SH-SY5Y (cell line): ENCODE measurements around the gene MMP25.

Source experiments
- GATA2 ChIP-seq: IDR thresholded peaks from 2 replicates; pipeline ENCODE4 v1.6.1; 2011; ENCODE audit warnings: mild to moderate bottlenecking, low read depth, low read length
- GATA3 ChIP-seq: IDR thresholded peaks from 2 replicates; pipeline ENCODE4 v1.6.1; 2011; ENCODE audit warnings: low read depth, mild to moderate bottlenecking, low read length, moderate library complexity

Gene MMP25

GRCh38 chr16:3099732-3100499 lies 53.6 kb downstream of the MMP25 start:
- TF ChIP-seq GATA2 (no peak), GATA3 (no peak)

GRCh38 chr16:3101018-3101840 lies 54.9 kb downstream of the MMP25 start:
- TF ChIP-seq GATA3 = no peak
- TF ChIP-seq GATA2 = no peak

- TF ChIP-seq GATA3 (no peak), GATA2 (no peak)
These were observed 55.6 kb downstream of the MMP25 start for GRCh38 chr16:3101841-3102470.

- no peak for TF ChIP-seq GATA2
- no peak for TF ChIP-seq GATA3
These were observed 60.0 kb downstream of the MMP25 start for GRCh38 chr16:3106205-3106928.
